Lower leg skin (tissue), 4 donors: ENCODE data around the gene HNRNPU. TPM values are rescaled to one million over a fixed set of nuclear protein-coding genes. Genes with fewer than 3 reads are reported as not detected.

ENCODE experiments used
- DNase-seq, 2 donors: peaks; one replicate each; pipeline ENCODE4 v3.0.0-alpha.2; 2019; ENCODE audit warnings: low spot score in 2 of 2
- H3K4me3 ChIP-seq: fragments of 200-600 bp; sonication (generic); 2 replicates; pipeline ENCODE4 v1.5.1; 2017; ENCODE audit warnings: mild to moderate bottlenecking, low read depth; ENCODE audit not compliant: poor library complexity, severe bottlenecking
- CTCF ChIP-seq, 3 donors: fragments of 450-650 bp; IDR thresholded peaks; one replicate each; pipeline ENCODE4 v1.5.1; 2016; ENCODE audit warnings: antibody characterized with exemption in 3 of 3, mild to moderate bottlenecking in 3 of 3, moderate library complexity in 2 of 3
- POLR2A ChIP-seq, 2 donors: fragments of 450-650 bp; IDR thresholded peaks; one replicate each; pipeline ENCODE4 v1.6.1; 2016 to 2017; ENCODE audit warnings: antibody characterized with exemption in 2 of 2, mild to moderate bottlenecking in 1 of 2, moderate library complexity in 1 of 2
- WGBS, 2 donors: methylation state at CpG; one replicate each; pipeline ENCODE4 v1.1.5; 2018; 5-methylcytosine and 5-hydroxymethylcytosine counted together
- intact Hi-C: fragments of 100-400 bp; cut with DNase I; formaldehyde crosslinking; loops from one replicate; pipeline ENCODE4 v1.15.0; 2023; ENCODE audit warnings: low total_unique reads
- total RNA-seq, 4 donors: library from RNA; depleted of rRNA; stranded (reverse); fragments of >200 nt; gene quantifications; one replicate each; pipeline ENCODE4 v1.1.0, GENCODE V29; 2016

The HNRNPU gene
- 100 to 1,000 TPM; 183 to 262 (median 209) TPM for total RNA-seq

GRCh38 chr1:244864253-244865027 is at the start of gene HNRNPU:
HNRNPU (minus strand) TSS chr1:244864543; CDS start chr1:244864307, 236 bp downstream.
- intact Hi-C loops, result no loop called here
- DNase-seq, result peak; percentile 95 to 99
- H3K4me3 ChIP-seq, result peak within 1 kb of the TSS; percentile 100
- TF ChIP-seq CTCF (IDR thresholded peaks at IDR 0.05), result no peak
- TF ChIP-seq POLR2A (IDR thresholded peaks at IDR 0.05), result peak in 1 of 2 donors; percentile 81
- 1% methylated on average over 36 to 64 of the region's 71 CpGs for WGBS, 2 donors

- no peak for DNase-seq
- TF ChIP-seq CTCF (IDR thresholded peaks at IDR 0.05), result no peak
- no peak for TF ChIP-seq POLR2A (IDR thresholded peaks at IDR 0.05)
- intact Hi-C loops, result no loop called here
- no peak overlapping the region for H3K4me3 ChIP-seq
- 91 to 93% methylated on average over 15 of the region's 15 CpGs for WGBS, 2 donors
Measured at GRCh38 chr1:244913806-244914205, 49.5 kb upstream of the HNRNPU start.

- intact Hi-C loops, result no loop called here
- peak in 1 of 2 donors; percentile 57 for DNase-seq
- WGBS, 2 donors, result 68 to 82% methylated on average over 3 of the region's 3 CpGs
- H3K4me3 ChIP-seq, result no peak overlapping the region
- no peak for TF ChIP-seq CTCF (IDR thresholded peaks at IDR 0.05)
- no peak for TF ChIP-seq POLR2A (IDR thresholded peaks at IDR 0.05)
Measured at GRCh38 chr1:244904119-244904518, 39.8 kb upstream of the HNRNPU start.

GRCh38 chr1:244901400-244902015 is 37.2 kb upstream of the HNRNPU start:
- TF ChIP-seq CTCF (IDR thresholded peaks at IDR 0.05) (no peak), POLR2A (IDR thresholded peaks at IDR 0.05) (no peak)
- intact Hi-C loops, result no loop called here
- 70 to 71% methylated on average over 6 of the region's 6 CpGs for WGBS, 2 donors
- H3K4me3 ChIP-seq, result no peak overlapping the region
- DNase-seq, result no peak

GRCh38 chr1:244897476-244898254 is 33.3 kb upstream of the HNRNPU start:
- intact Hi-C loops, result no loop called here
- H3K4me3 ChIP-seq, result no peak overlapping the region
- TF ChIP-seq CTCF (IDR thresholded peaks at IDR 0.05), result no peak
- TF ChIP-seq POLR2A (IDR thresholded peaks at IDR 0.05), result no peak
- DNase-seq, result peak in 1 of 2 donors; percentile 31
- 76 to 77% methylated on average over 15 of the region's 15 CpGs for WGBS, 2 donors
